ENCODE data around the gene SRCIN1. TPM values are rescaled to one million over a fixed set of nuclear protein-coding genes. Genes with fewer than 3 reads are reported as not detected.

The SRCIN1 gene
- total RNA-seq, 2 donors from 2014 or later: 0.52 to 1.1 TPM

DNA sequence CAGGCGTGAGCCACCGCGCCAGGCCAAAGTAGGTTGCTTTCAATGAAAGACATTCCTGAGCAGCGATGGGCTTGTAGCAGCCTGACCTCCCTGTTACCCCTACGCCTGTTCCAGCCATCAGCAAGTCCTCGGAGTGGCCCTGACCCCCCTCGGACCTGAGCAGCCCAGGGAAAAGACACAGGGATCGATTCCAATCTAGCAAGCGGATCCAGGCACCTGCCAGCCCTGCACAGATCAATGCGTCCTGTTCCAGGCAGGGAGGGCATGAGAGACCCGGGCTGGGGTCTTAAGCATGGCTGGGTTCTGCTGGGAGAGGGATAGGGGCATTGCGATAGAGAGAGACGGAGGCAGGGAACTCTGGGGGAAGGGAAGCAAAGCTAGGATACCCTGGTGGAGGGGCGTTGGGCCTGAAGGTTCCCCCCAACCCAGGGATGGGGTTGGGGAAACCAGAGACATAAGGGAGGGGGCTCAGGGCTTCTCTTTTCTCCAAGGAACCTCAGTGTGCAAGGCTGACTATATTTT, 21.9 kb downstream of the SRCIN1 start:
- TF ChIP-seq, protein P1, sequence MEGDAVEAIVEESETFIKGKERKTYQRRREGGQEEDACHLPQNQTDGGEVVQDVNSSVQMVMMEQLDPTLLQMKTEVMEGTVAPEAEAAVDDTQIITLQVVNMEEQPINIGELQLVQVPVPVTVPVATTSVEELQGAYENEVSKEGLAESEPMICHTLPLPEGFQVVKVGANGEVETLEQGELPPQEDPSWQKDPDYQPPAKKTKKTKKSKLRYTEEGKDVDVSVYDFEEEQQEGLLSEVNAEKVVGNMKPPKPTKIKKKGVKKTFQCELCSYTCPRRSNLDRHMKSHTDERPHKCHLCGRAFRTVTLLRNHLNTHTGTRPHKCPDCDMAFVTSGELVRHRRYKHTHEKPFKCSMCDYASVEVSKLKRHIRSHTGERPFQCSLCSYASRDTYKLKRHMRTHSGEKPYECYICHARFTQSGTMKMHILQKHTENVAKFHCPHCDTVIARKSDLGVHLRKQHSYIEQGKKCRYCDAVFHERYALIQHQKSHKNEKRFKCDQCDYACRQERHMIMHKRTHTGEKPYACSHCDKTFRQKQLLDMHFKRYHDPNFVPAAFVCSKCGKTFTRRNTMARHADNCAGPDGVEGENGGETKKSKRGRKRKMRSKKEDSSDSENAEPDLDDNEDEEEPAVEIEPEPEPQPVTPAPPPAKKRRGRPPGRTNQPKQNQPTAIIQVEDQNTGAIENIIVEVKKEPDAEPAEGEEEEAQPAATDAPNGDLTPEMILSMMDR (IDR thresholded peaks at IDR 0.05): no peak
- H3K4me1 ChIP-seq: peaks cover 0 to 3% of the 10 kb centered on the region in 2 donors
- no peaks in the 10 kb centered on the region for H3K9me3 ChIP-seq
- H3K27ac ChIP-seq: no peak overlapping the region
- H3K27me3 ChIP-seq: peaks cover 2 to 10% of the 10 kb centered on the region in 2 donors
- no peak for DNase-seq (ENCODE audit: low spot score)
- no peak overlapping the region for H3K4me3 ChIP-seq
- no peaks in the 10 kb centered on the region for H3K36me3 ChIP-seq

DNA sequence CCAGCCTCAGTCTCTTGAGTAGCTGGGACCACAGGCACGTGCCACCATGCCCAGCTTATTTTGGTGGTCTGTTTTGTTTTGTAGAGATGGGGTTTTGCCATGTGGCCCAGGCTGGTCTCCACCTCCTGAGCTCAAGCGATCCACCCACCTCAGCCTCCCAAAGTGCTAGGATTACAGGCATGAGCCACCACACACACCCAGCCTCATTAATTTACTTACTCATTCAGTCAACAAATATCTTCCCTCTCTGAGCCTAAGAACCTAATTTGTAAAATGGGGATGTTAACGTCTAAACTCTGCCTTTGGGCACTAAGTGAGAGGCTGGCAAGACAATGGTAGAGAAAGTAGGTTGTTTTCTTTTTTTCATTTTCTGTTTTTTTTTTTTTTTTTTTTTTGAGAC, 22.6 kb downstream of the SRCIN1 start:
- Histone ChIP-seq H3K9me3 (no peaks in the 10 kb centered on the region), H3K27me3 (peaks cover 9 to 18% of the 10 kb centered on the region in 2 donors), H3K27ac (no peak overlapping the region), H3K4me1 (peaks cover 0 to 10% of the 10 kb centered on the region in 2 donors), H3K36me3 (no peaks in the 10 kb centered on the region), H3K4me3 (no peak overlapping the region)
- DNase-seq (ENCODE audit: low spot score): no peak
- TF ChIP-seq, protein P1 (IDR thresholded peaks at IDR 0.05): no peak

DNA sequence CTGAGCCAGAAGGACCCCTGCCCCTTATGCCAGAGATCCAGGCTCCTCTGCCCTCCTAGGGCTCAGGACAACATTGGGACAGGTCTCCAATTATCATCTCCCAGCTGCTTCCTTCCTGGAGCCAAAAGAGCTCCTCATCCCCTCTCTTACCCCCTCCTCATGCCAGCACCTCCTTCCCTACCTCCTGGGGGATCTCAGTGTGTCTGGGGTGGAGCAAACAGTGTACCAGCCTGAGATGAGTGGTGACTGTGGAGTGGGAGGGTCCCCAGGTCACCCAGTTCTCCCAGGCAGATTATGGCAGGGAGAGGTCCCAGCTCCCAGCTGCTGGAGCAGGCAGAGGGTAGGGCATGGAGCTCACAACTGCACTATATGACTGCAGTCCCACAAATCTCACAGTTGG, 23.7 kb downstream of the SRCIN1 start:
- no peak overlapping the region for H3K27ac ChIP-seq
- DNase-seq (ENCODE audit: low spot score): no peak
- no peaks in the 10 kb centered on the region for H3K36me3 ChIP-seq
- peaks cover 0 to 16% of the 10 kb centered on the region in 2 donors for H3K4me1 ChIP-seq
- TF ChIP-seq, protein P1 (IDR thresholded peaks at IDR 0.05): no peak
- H3K27me3 ChIP-seq: peaks cover 18 to 20% of the 10 kb centered on the region in 2 donors
- no peaks in the 10 kb centered on the region for H3K9me3 ChIP-seq
- no peak overlapping the region for H3K4me3 ChIP-seq

DNA sequence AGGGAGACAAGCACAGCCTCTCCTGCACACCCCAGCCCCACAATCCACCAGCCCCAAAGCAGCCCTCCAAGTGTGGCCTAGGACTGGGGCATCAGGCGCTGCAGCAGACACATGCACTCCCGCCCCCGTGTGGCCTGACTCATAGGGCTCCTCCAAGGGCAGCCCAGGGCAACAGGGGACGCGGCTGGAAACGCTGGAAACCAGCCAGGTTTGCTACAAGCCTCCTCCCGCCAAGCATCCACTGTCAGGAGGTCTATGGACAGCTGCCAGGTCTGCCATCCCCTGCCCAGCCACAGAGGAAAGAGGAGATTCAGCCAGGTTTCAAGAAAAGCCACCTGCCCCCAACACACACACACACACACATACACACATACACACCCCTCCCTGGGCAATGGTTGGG, 25.8 kb downstream of the SRCIN1 start:
- DNase-seq (ENCODE audit: low spot score): no peak
- H3K27ac ChIP-seq: no peak overlapping the region
- H3K27me3 ChIP-seq: peaks cover 16 to 18% of the 10 kb centered on the region in 2 donors

DNA sequence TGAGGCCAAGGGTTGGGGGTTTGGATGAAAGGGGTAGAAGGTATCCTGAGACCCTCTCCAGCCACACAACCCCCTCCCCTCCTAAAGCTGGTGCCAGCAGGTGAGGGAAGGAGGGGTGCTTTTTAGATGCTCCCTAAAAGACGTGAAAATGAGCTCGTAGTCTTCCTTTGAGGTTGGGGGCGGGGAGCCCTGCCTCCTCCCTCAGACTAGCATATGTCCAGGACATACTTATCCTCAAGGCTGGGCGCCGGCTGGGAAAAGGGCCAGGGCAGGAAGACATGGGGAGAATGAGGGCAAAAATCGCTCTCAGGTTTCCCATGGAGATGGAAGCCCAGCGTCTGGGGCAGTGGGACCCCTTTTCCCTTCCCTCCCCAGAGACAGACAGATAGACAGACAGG, 26.7 kb downstream of the SRCIN1 start:
- Histone ChIP-seq H3K27me3 (peaks cover 15 to 18% of the 10 kb centered on the region in 2 donors), H3K9me3 (no peaks in the 10 kb centered on the region), H3K4me3 (peak overlapping the region in 1 of 2 donors; percentile 24), H3K27ac (no peak overlapping the region), H3K36me3 (no peaks in the 10 kb centered on the region), H3K4me1 (peaks cover 0 to 16% of the 10 kb centered on the region in 2 donors)
- TF ChIP-seq, protein P1 (IDR thresholded peaks at IDR 0.05): no peak
- no peak for DNase-seq (ENCODE audit: low spot score)

More for the DNA sequence above, 25.8 kb downstream of the SRCIN1 start:
- TF ChIP-seq, protein P1 (IDR thresholded peaks at IDR 0.05): no peak
- Histone ChIP-seq H3K4me3 (no peak overlapping the region), H3K4me1 (peaks cover 0 to 16% of the 10 kb centered on the region in 2 donors), H3K36me3 (no peaks in the 10 kb centered on the region), H3K9me3 (no peaks in the 10 kb centered on the region)

All from right atrium auricular region (tissue), 2 donors.